Measurements from ENCODE around the gene CPA1. TPM values are rescaled to one million over a fixed set of nuclear protein-coding genes. Genes with fewer than 3 reads are reported as not detected.

Gene CPA1
- total and polyA plus RNA-seq, 8 donors = 0.34 to 1.5 (median 0.88) TPM; not detected in 1

DNA sequence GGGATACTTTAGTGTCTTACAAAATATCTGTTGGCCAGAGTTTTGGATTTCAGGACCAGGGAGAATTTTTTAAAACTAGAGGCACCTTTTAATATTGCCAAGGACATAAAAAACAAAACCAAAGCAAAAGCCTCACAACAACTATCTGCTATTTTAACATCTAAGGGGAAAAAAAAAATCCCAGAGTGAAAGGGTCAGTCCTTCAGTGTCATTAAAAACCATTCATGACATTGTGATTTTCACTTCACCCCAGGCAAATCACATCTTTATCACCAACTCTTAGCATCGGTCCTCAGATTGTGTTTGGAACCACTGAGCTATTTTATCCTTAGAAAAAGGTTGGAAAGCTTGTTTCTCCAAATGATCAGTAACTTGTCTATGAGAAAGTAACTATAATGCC is 49.8 kb downstream of the CPA1 start:
- H3K4me1 ChIP-seq = peaks cover 4 to 28% of the 10 kb centered on the region in 2 donors
- TF ChIP-seq, protein P1, sequence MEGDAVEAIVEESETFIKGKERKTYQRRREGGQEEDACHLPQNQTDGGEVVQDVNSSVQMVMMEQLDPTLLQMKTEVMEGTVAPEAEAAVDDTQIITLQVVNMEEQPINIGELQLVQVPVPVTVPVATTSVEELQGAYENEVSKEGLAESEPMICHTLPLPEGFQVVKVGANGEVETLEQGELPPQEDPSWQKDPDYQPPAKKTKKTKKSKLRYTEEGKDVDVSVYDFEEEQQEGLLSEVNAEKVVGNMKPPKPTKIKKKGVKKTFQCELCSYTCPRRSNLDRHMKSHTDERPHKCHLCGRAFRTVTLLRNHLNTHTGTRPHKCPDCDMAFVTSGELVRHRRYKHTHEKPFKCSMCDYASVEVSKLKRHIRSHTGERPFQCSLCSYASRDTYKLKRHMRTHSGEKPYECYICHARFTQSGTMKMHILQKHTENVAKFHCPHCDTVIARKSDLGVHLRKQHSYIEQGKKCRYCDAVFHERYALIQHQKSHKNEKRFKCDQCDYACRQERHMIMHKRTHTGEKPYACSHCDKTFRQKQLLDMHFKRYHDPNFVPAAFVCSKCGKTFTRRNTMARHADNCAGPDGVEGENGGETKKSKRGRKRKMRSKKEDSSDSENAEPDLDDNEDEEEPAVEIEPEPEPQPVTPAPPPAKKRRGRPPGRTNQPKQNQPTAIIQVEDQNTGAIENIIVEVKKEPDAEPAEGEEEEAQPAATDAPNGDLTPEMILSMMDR (IDR thresholded peaks at IDR 0.05) = no peak
- ATAC-seq = no peak
- H3K9me3 ChIP-seq = no peaks in the 10 kb centered on the region
- no peaks in the 10 kb centered on the region for H3K27me3 ChIP-seq
- intact Hi-C loops (cut with DNase I) = no loop called here
- peak overlapping the region; percentile 2 to 30 for H3K27ac ChIP-seq
- H3K4me3 ChIP-seq = no peak overlapping the region
- no peak for DNase-seq
- H3K36me3 ChIP-seq = no peaks in the 10 kb centered on the region

- H3K36me3 ChIP-seq = no peaks in the 10 kb centered on the region
- no peaks in the 10 kb centered on the region for H3K27me3 ChIP-seq
- peak in 2 of 4 donors; percentile 76 to 77 for DNase-seq
- TF ChIP-seq, protein P1 (IDR thresholded peaks at IDR 0.05) = no peak
- intact Hi-C loops (cut with DNase I) = no loop called here
- peaks cover 4 to 35% of the 10 kb centered on the region in 2 donors for H3K4me1 ChIP-seq
- H3K4me3 ChIP-seq = no peak overlapping the region
- ATAC-seq = peak; percentile 16
- H3K27ac ChIP-seq = peak overlapping the region; percentile 2 to 30
- no peaks in the 10 kb centered on the region for H3K9me3 ChIP-seq
Measured at GRCh38 chr7:130430841-130431666, 50.8 kb downstream of the CPA1 start.

- H3K4me3 ChIP-seq = no peak overlapping the region
- TF ChIP-seq, protein P1 (IDR thresholded peaks at IDR 0.05) = no peak
- H3K36me3 ChIP-seq = no peaks in the 10 kb centered on the region
- no peaks in the 10 kb centered on the region for H3K9me3 ChIP-seq
- DNase-seq (no peak), ATAC-seq (peak; percentile 46)
- no peaks in the 10 kb centered on the region for H3K27me3 ChIP-seq
- no peak overlapping the region for H3K27ac ChIP-seq
- intact Hi-C loops (cut with DNase I) = no loop called here
- peaks cover 4 to 35% of the 10 kb centered on the region in 2 donors for H3K4me1 ChIP-seq
Measured at GRCh38 chr7:130432886-130433285, 52.6 kb downstream of the CPA1 start.

GRCh38 chr7:130433301-130433700 is 53.0 kb downstream of the CPA1 start:
- no peak for ATAC-seq
- Histone ChIP-seq H3K9me3 (no peaks in the 10 kb centered on the region), H3K27ac (peak overlapping the region in 1 of 2 donors; percentile 13), H3K4me1 (peaks cover 4 to 35% of the 10 kb centered on the region in 2 donors), H3K27me3 (no peaks in the 10 kb centered on the region), H3K36me3 (no peaks in the 10 kb centered on the region), H3K4me3 (no peak overlapping the region)
- no peak for DNase-seq
- TF ChIP-seq, protein P1 (IDR thresholded peaks at IDR 0.05) = no peak
- intact Hi-C loops (cut with DNase I) = no loop called here

DNA sequence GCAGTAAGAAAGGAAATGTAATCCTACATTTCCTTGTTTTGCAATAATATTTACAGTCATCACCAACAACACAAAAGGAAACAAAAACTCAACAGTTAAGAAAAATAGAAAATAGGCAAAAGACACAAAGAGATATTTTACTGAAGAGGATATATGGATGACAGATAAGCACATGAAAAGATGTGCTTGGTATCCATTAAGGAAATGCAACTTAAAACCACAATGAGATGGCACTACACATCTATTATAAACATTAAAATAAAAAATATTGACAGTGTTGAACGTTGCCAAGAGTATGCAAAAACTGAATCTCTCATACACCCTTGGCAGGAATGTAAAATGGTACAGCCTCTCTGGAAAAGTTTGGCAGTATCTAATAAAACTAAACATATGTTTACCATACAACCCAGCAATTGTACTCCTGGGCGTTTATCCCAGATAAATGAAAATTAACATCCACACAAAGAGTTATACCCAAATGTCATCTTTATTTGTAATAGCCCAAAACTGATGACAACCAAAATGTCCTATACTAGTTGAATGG is 55.1 kb downstream of the CPA1 start:
- TF ChIP-seq, protein P1 (IDR thresholded peaks at IDR 0.05) = no peak

More for the DNA sequence above, 55.1 kb downstream of the CPA1 start:
- Histone ChIP-seq H3K9me3 (no peaks in the 10 kb centered on the region), H3K27me3 (no peaks in the 10 kb centered on the region), H3K4me1 (peaks cover 4 to 37% of the 10 kb centered on the region in 2 donors), H3K27ac (no peak overlapping the region), H3K36me3 (no peaks in the 10 kb centered on the region), H3K4me3 (no peak overlapping the region)
- intact Hi-C loops (cut with DNase I) = no loop called here
- ATAC-seq (no peak), DNase-seq (no peak)
